HepG2 (cell line): ENCODE measurements around the gene FOXN3. TPM values are rescaled to one million over a fixed set of nuclear protein-coding genes. Genes with fewer than 3 reads are reported as not detected.

Experiments used
- BCLAF1 ChIP-seq: fragments of 450-650 bp; IDR thresholded peaks from 2 replicates; pipeline ENCODE4 v1.6.1; 2017; ENCODE audit warnings: mild to moderate bottlenecking
- BRCA1 ChIP-seq: sonication (generic); formaldehyde crosslinking; IDR thresholded peaks from 2 replicates; pipeline ENCODE4 v1.4.0; 2020; ENCODE audit warnings: missing genetic modification reagents
- ELK4 ChIP-seq: sonication (generic); formaldehyde crosslinking; IDR thresholded peaks from 2 replicates; pipeline ENCODE4 v1.9.0; 2021; ENCODE audit warnings: missing genetic modification reagents, borderline replicate concordance
- FOXO1 ChIP-seq: sonication (generic); formaldehyde crosslinking; IDR thresholded peaks from 2 replicates; pipeline ENCODE4 v1.4.0; 2020; ENCODE audit warnings: missing genetic modification reagents
- KAT8 ChIP-seq: IDR thresholded peaks from 2 replicates; pipeline ENCODE4 v1.6.1; 2016; ENCODE audit warnings: missing genetic modification reagents, missing compliant biosample characterization
- KLF11 ChIP-seq: IDR thresholded peaks from 2 replicates; pipeline ENCODE4 v1.6.1; 2016; ENCODE audit warnings: missing compliant biosample characterization
- MAF1 ChIP-seq: sonication (generic); formaldehyde crosslinking; IDR thresholded peaks from 2 replicates; pipeline ENCODE4 v1.5.0; 2020; ENCODE audit warnings: missing genetic modification reagents, borderline replicate concordance
- PAX8 ChIP-seq: sonication (generic); formaldehyde crosslinking; IDR thresholded peaks from 2 replicates; pipeline ENCODE4 v1.8.0; 2022; ENCODE audit warnings: mild to moderate bottlenecking, missing genetic modification reagents, borderline replicate concordance
- POGK ChIP-seq: sonication (generic); formaldehyde crosslinking; conservative IDR thresholded peaks from 2 replicates; pipeline ENCODE4 v1.8.0; 2022; ENCODE audit warnings: mild to moderate bottlenecking, moderate library complexity, missing genetic modification reagents
- RCOR2 ChIP-seq: IDR thresholded peaks from 2 replicates; pipeline ENCODE4 v1.6.1; 2016; ENCODE audit warnings: missing biosample characterization, missing genetic modification reagents
- SOX6 ChIP-seq, 2 experiments: fragments of 450-650 bp in 1 of 2; sonication (generic) in 1 of 2; formaldehyde crosslinking in 1 of 2; IDR thresholded peaks; 2 replicates each; pipeline versions ENCODE4 v1.4.0 to v1.6.1; 2017 to 2020; ENCODE audit warnings: antibody characterized with exemption in 1 of 2, mild to moderate bottlenecking in 1 of 2, missing genetic modification reagents in 1 of 2
- SRSF4 ChIP-seq: fragments of 200-400 bp; formaldehyde crosslinking; IDR thresholded peaks from one replicate; pipeline ENCODE4 v1.6.1; 2018; ENCODE audit warnings: mild to moderate bottlenecking, low read depth, low read length, moderate library complexity; ENCODE audit not compliant: poor library complexity, severe bottlenecking
- TMF1 ChIP-seq: sonication (generic); formaldehyde crosslinking; IDR thresholded peaks from 2 replicates; pipeline ENCODE4 v1.8.1; 2022; ENCODE audit warnings: low read depth, missing genetic modification reagents
- TOPORS ChIP-seq: sonication (generic); formaldehyde crosslinking; IDR thresholded peaks from 2 replicates; pipeline ENCODE4 v1.8.0; 2023; ENCODE audit warnings: mild to moderate bottlenecking, missing genetic modification reagents
- ZBTB49 ChIP-seq: sonication (generic); formaldehyde crosslinking; IDR thresholded peaks from 2 replicates; pipeline ENCODE4 v1.4.0; 2020; ENCODE audit warnings: missing genetic modification reagents, borderline replicate concordance
- ZC3H4 ChIP-seq: sonication (generic); formaldehyde crosslinking; IDR thresholded peaks from 2 replicates; pipeline ENCODE4 v1.4.0; 2020; ENCODE audit warnings: missing genetic modification reagents, borderline replicate concordance
- ZFP82 ChIP-seq: sonication (generic); formaldehyde crosslinking; IDR thresholded peaks from 2 replicates; pipeline ENCODE4 v1.5.1; 2020; ENCODE audit warnings: mild to moderate bottlenecking, missing genetic modification reagents, borderline replicate concordance
- ZNF331 ChIP-seq: sonication (generic); formaldehyde crosslinking; IDR thresholded peaks from 2 replicates; pipeline ENCODE4 v1.4.0; 2020; ENCODE audit warnings: missing genetic modification reagents
- ZNF709 ChIP-seq: sonication (generic); formaldehyde crosslinking; IDR thresholded peaks from 2 replicates; pipeline ENCODE4 v1.5.0; 2020; ENCODE audit warnings: mild to moderate bottlenecking, missing genetic modification reagents
- ZNF761 ChIP-seq: sonication (generic); formaldehyde crosslinking; conservative IDR thresholded peaks from 2 replicates; pipeline ENCODE4 v1.4.0; 2020; ENCODE audit warnings: mild to moderate bottlenecking, missing genetic modification reagents
- ZZZ3 ChIP-seq: sonication (generic); formaldehyde crosslinking; IDR thresholded peaks from 2 replicates; pipeline ENCODE4 v1.4.0; 2020; ENCODE audit warnings: missing genetic modification reagents, mild to moderate bottlenecking, borderline replicate concordance
- polyA plus RNA-seq, 8 experiments: library from polyadenylated mRNA; depleted of rRNA in 3 of 8; stranded (reverse) in 7 of 8; unstranded in 1 of 8; fragments of >200 nt; fragmentation: Illumina TruSeq in 4 of 8; extraction: Trizol in 4 of 8; gene quantifications; 2 replicates each; pipeline versions ENCODE4 v1.2.1 to v1.2.3, GENCODE V29; 2011 to 2016; ENCODE audit warnings: low read depth in 4 of 8, missing spikeins in 1 of 8, mixed read lengths in 1 of 8; ENCODE audit not compliant: insufficient read depth in 1 of 8
- total RNA-seq, 5 experiments: library from RNA; depleted of rRNA; stranded (reverse); fragments of >200 nt; fragmentation: Illumina TruSeq; extraction: Trizol; gene quantifications; 2 replicates each; pipeline ENCODE4 v1.2.3, GENCODE V29; 2016; ENCODE audit warnings: low read depth in 1 of 5

The FOXN3 gene
- total and polyA plus RNA-seq, 2 of the 13 experiments (the other 11 are each of a cell fraction or from before 2014, with no cell fraction given): 32.4 to 70.2 TPM

- no peak for TF ChIP-seq BCLAF1
- TF ChIP-seq ZNF331 (CRISPR knock-in tag): no peak
- TF ChIP-seq SOX6 (IDR thresholded peaks at IDR 0.05): no peak
- TF ChIP-seq SOX6 (CRISPR knock-in tag; IDR thresholded peaks at IDR 0.05): peak; percentile 49; the same call in 1 of the 2 replicates
- TF ChIP-seq FOXO1 (CRISPR knock-in tag): peak; percentile 23; the same call in 1 of the 2 replicates
- TF ChIP-seq POGK (CRISPR knock-in tag): no peak
- TF ChIP-seq RCOR2: 0 out of 2 replicates have a peak, but pooled peaks have one; percentile 37
- no peak for TF ChIP-seq TOPORS (CRISPR knock-in tag)
- TF ChIP-seq ZFP82 (CRISPR knock-in tag): no peak
- TF ChIP-seq PAX8 (CRISPR knock-in tag): no peak
- no peak for TF ChIP-seq TMF1 (CRISPR knock-in tag)
- no peak for TF ChIP-seq ZZZ3 (CRISPR knock-in tag)
- no peak for TF ChIP-seq ZC3H4 (CRISPR knock-in tag)
- no peak for TF ChIP-seq BRCA1
- TF ChIP-seq ZNF761 (CRISPR knock-in tag): no peak
- TF ChIP-seq KAT8 (CRISPR knock-in tag): peak; percentile 52; the same call in 1 of the 2 replicates
- TF ChIP-seq KLF11 (CRISPR knock-in tag): no peak
- TF ChIP-seq SRSF4: no peak
- TF ChIP-seq ELK4 (CRISPR knock-in tag): no peak
- TF ChIP-seq MAF1 (CRISPR knock-in tag): no peak
- no peak for TF ChIP-seq ZBTB49 (CRISPR knock-in tag)
- no peak for TF ChIP-seq ZNF709 (CRISPR knock-in tag)
Observed at GRCh38 chr14:89340200-89341181, 76.5 kb downstream of the FOXN3 start (continued).
